ENCODE results near the gene GRM8.
"Not testable (repeated sequence)": the region's sequence is repeated elsewhere in the genome, so short reads cannot be mapped to it uniquely, and the experiment has no call there.

The GRM8 gene

DNA sequence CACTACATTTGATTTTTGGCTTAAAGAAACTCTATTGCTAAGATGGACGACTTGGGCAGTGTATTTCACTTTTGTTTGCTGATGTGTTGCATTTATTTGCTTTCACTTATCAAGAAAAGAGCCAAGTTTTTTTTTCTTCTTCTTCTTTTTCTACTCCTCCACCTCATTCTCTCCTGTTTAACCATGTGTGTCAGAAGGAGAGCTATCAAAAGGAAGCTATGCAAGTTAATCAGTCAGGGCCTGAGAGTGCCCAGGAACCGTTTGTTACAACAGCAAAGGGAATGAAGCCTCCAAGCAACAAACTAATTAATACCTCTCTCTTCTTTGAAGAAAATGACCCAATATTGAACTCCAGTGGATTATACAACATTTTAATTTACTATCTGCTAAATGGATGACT is 299.3 kb downstream of the GRM8 start:
- Histone ChIP-seq H3K27ac (ENCODE audit: low read length) (no peak overlapping the region), H3K9me3 (ENCODE audit: control insufficient read depth, insufficient read depth, low read length) (no peaks in the 10 kb centered on the region), H3K27me3 (ENCODE audit: control insufficient read depth, insufficient read depth, low read length) (no peaks in the 10 kb centered on the region), H3K4me3 (ENCODE audit: low read length) (no peak overlapping the region), H3K4me1 (ENCODE audit: control insufficient read depth, insufficient read depth, low read length) (no peaks in the 10 kb centered on the region), H3K36me3 (ENCODE audit: control insufficient read depth, insufficient read depth, low read length) (no peaks in the 10 kb centered on the region)
- DNase-seq (ENCODE audit: low read depth, low spot score) = no peak
- WGBS (ENCODE audit: insufficient coverage, insufficient read length) = no CpG with 5 or more reads among the region's 2 CpGs

DNA sequence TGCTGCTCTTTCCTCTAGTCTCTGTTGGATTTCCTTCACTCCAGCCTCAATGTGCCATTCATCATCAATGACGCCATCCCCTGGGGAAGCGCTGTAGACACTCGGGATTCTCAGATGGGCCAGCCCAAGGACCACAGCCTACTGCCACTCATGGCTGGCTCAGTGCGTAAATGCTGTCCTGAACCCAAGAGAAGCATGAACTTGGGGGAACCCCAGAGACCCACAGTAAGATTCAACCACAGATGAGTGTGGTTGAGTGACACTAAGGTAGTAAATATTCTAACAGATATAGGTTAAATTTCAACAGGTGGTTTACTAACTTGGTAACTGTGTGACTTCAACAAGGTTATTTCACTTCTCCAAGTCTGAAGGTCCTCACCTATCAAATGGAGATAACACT is 304.1 kb downstream of the GRM8 start:
- no peaks in the 10 kb centered on the region for H3K9me3 ChIP-seq (ENCODE audit: control insufficient read depth, insufficient read depth, low read length)
- no CpG with 5 or more reads among the region's 4 CpGs for WGBS (ENCODE audit: insufficient coverage, insufficient read length)

DNA sequence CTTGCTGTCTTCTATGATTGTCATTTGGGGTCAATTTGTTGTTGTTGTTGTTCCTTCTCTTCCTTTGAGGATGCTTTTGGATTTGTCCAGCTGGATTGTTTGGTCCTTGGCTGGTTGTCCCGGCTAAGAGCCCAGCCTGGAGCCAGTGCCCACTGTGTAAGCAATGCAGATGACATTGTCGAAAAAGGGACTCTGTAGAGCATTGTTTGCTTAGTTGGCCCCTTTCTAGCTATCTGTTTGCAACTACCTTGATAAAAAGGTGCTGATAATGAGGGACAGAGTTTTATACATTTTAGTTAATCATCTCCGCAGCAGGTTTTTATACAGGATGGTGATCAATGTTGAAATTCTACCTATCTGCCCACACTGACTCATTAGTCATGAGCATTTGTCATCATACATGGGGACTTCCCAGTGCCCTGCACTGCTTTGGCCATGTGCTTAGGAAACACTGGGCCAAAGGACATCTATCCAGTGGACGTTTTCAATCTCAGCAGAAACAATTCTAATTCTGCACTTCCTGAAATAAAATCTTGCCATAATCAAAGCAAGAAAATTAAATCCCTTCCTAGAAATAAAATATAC is 311.9 kb downstream of the GRM8 start:
- Histone ChIP-seq H3K27ac (ENCODE audit: low read length) (no peak overlapping the region), H3K36me3 (ENCODE audit: control insufficient read depth, insufficient read depth, low read length) (no peaks in the 10 kb centered on the region), H3K27me3 (ENCODE audit: control insufficient read depth, insufficient read depth, low read length) (no peaks in the 10 kb centered on the region), H3K9me3 (ENCODE audit: control insufficient read depth, insufficient read depth, low read length) (no peaks in the 10 kb centered on the region), H3K4me3 (ENCODE audit: low read length) (no peak overlapping the region), H3K4me1 (ENCODE audit: control insufficient read depth, insufficient read depth, low read length) (no peaks in the 10 kb centered on the region)
- no peak for DNase-seq (ENCODE audit: low read depth, low spot score)
- WGBS (ENCODE audit: insufficient coverage, insufficient read length) = no CpG with 5 or more reads among the region's 4 CpGs

More for the DNA sequence above, 304.1 kb downstream of the GRM8 start:
- no peak overlapping the region for H3K4me3 ChIP-seq (ENCODE audit: low read length)
- no peak overlapping the region for H3K27ac ChIP-seq (ENCODE audit: low read length)
- no peaks in the 10 kb centered on the region for H3K27me3 ChIP-seq (ENCODE audit: control insufficient read depth, insufficient read depth, low read length)
- no peaks in the 10 kb centered on the region for H3K36me3 ChIP-seq (ENCODE audit: control insufficient read depth, insufficient read depth, low read length)
- DNase-seq (ENCODE audit: low read depth, low spot score) = no peak
- no peaks in the 10 kb centered on the region for H3K4me1 ChIP-seq (ENCODE audit: control insufficient read depth, insufficient read depth, low read length)

GRCh38 chr7:126937171-126937570 is 315.6 kb downstream of the GRM8 start:
- WGBS (ENCODE audit: insufficient coverage, insufficient read length) = no CpG with 5 or more reads among the region's 2 CpGs

DNA sequence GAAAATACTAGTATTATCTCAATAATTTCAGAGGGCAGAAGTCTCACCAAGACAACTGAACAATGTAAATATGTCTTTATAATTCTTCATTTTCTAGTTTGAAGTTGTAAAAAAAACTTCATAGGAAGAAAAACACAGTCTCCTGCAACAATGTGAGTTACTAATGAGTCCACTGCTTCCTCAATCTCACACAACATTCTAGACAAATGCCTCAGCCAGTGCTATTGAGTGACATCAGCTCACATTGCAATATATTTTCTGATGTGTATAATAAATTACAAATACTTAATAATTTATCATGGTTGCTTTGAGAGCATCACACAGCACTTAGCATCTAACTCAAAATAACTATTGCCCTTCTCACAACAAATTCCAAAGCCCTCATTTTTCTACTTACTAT is 321.2 kb downstream of the GRM8 start:
- Histone ChIP-seq H3K4me3 (ENCODE audit: low read length) (no peak overlapping the region), H3K4me1 (ENCODE audit: control insufficient read depth, insufficient read depth, low read length) (no peaks in the 10 kb centered on the region), H3K9me3 (ENCODE audit: control insufficient read depth, insufficient read depth, low read length) (no peaks in the 10 kb centered on the region), H3K27ac (ENCODE audit: low read length) (no peak overlapping the region), H3K36me3 (ENCODE audit: control insufficient read depth, insufficient read depth, low read length) (no peaks in the 10 kb centered on the region), H3K27me3 (ENCODE audit: control insufficient read depth, insufficient read depth, low read length) (no peaks in the 10 kb centered on the region)
- no peak for DNase-seq (ENCODE audit: low read depth, low spot score)

More at GRCh38 chr7:126937171-126937570, 315.6 kb downstream of the GRM8 start:
- no peak overlapping the region for H3K27ac ChIP-seq (ENCODE audit: low read length)
- no peaks in the 10 kb centered on the region for H3K36me3 ChIP-seq (ENCODE audit: control insufficient read depth, insufficient read depth, low read length)
- H3K9me3 ChIP-seq (ENCODE audit: control insufficient read depth, insufficient read depth, low read length) = no peaks in the 10 kb centered on the region
- DNase-seq (ENCODE audit: low read depth, low spot score) = no peak
- no peaks in the 10 kb centered on the region for H3K4me1 ChIP-seq (ENCODE audit: control insufficient read depth, insufficient read depth, low read length)
- H3K4me3 ChIP-seq (ENCODE audit: low read length) = no peak overlapping the region
- H3K27me3 ChIP-seq (ENCODE audit: control insufficient read depth, insufficient read depth, low read length) = no peaks in the 10 kb centered on the region

- H3K36me3 ChIP-seq (ENCODE audit: control insufficient read depth, insufficient read depth, low read length) = no peaks in the 10 kb centered on the region
- H3K4me3 ChIP-seq (ENCODE audit: low read length) = no peak overlapping the region
- H3K4me1 ChIP-seq (ENCODE audit: control insufficient read depth, insufficient read depth, low read length) = no peaks in the 10 kb centered on the region
- no peaks in the 10 kb centered on the region for H3K9me3 ChIP-seq (ENCODE audit: control insufficient read depth, insufficient read depth, low read length)
- H3K27ac ChIP-seq (ENCODE audit: low read length) = no peak overlapping the region
- WGBS (ENCODE audit: insufficient coverage, insufficient read length) = no CpG with 5 or more reads among the region's 2 CpGs
- no peak for DNase-seq (ENCODE audit: low read depth, low spot score)
- no peaks in the 10 kb centered on the region for H3K27me3 ChIP-seq (ENCODE audit: control insufficient read depth, insufficient read depth, low read length)
Observed at GRCh38 chr7:126930166-126930565, 322.6 kb downstream of the GRM8 start.

DNA sequence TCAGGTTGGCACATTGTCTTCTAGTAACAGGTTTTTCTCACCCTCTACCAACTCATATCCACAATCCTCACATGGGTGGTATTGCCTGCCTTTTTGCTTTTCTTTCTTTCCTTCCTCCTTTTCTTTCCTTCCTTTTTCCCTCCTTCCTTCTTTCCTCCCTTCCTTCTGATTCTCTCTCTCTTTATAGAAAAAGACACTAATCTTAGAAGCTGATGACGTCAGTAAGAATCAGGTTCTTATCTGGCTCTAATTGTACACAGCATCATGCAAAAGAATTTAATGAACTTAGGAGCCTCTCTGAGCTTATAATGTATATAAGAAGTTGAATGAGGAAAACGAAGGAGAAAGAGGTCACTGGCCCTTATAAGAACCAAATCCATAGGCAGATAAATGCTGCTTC is 328.3 kb downstream of the GRM8 start:
- no peak for DNase-seq (ENCODE audit: low read depth, low spot score)
- no peaks in the 10 kb centered on the region for H3K36me3 ChIP-seq (ENCODE audit: control insufficient read depth, insufficient read depth, low read length)
- H3K9me3 ChIP-seq (ENCODE audit: control insufficient read depth, insufficient read depth, low read length) = no peaks in the 10 kb centered on the region
- no peak overlapping the region for H3K4me3 ChIP-seq (ENCODE audit: low read length)
- WGBS (ENCODE audit: insufficient coverage, insufficient read length) = no CpG with 5 or more reads among the region's 2 CpGs
- H3K27ac ChIP-seq (ENCODE audit: low read length) = no peak overlapping the region
- no peaks in the 10 kb centered on the region for H3K27me3 ChIP-seq (ENCODE audit: control insufficient read depth, insufficient read depth, low read length)
- no peaks in the 10 kb centered on the region for H3K4me1 ChIP-seq (ENCODE audit: control insufficient read depth, insufficient read depth, low read length)

GRCh38 chr7:126911627-126912026 is 341.1 kb downstream of the GRM8 start:
- not testable (repeated sequence) for H3K4me3 ChIP-seq (ENCODE audit: low read length); DNase-seq (ENCODE audit: low read depth, low spot score); H3K36me3 ChIP-seq (ENCODE audit: control insufficient read depth, insufficient read depth, low read length); H3K27ac ChIP-seq (ENCODE audit: low read length); H3K9me3 ChIP-seq (ENCODE audit: control insufficient read depth, insufficient read depth, low read length); H3K27me3 ChIP-seq (ENCODE audit: control insufficient read depth, insufficient read depth, low read length); H3K4me1 ChIP-seq (ENCODE audit: control insufficient read depth, insufficient read depth, low read length)
- no CpG with 5 or more reads among the region's 4 CpGs for WGBS (ENCODE audit: insufficient coverage, insufficient read length)

DNA sequence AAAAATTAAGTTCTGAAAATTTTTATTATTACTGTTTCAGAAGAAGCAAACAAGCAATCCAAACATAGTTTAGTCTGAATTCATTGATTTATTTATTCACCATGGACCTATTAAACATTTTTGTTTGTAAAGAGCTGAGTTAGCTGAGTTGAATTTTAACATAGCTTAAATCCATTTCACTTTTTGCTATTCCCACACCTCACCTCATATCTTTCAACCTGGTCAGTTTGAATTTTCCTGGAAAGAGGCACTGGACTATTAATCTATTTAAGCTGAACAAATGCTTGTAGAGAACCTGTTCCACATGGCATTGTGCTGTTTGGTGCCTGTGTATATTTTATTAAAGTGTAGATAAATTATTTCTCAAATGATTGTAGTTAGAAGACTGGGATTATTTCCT is 344.2 kb downstream of the GRM8 start:
- H3K9me3 ChIP-seq (ENCODE audit: control insufficient read depth, insufficient read depth, low read length); H3K4me1 ChIP-seq (ENCODE audit: control insufficient read depth, insufficient read depth, low read length); DNase-seq (ENCODE audit: low read depth, low spot score); H3K27me3 ChIP-seq (ENCODE audit: control insufficient read depth, insufficient read depth, low read length); H3K4me3 ChIP-seq (ENCODE audit: low read length); H3K27ac ChIP-seq (ENCODE audit: low read length); H3K36me3 ChIP-seq (ENCODE audit: control insufficient read depth, insufficient read depth, low read length): not testable (repeated sequence)

- not testable (repeated sequence) for H3K27ac ChIP-seq (ENCODE audit: low read length); H3K36me3 ChIP-seq (ENCODE audit: control insufficient read depth, insufficient read depth, low read length); H3K4me3 ChIP-seq (ENCODE audit: low read length); H3K27me3 ChIP-seq (ENCODE audit: control insufficient read depth, insufficient read depth, low read length); H3K9me3 ChIP-seq (ENCODE audit: control insufficient read depth, insufficient read depth, low read length); H3K4me1 ChIP-seq (ENCODE audit: control insufficient read depth, insufficient read depth, low read length); DNase-seq (ENCODE audit: low read depth, low spot score)
- WGBS (ENCODE audit: insufficient coverage, insufficient read length) = no CpG with 5 or more reads among the region's 6 CpGs
Observed at GRCh38 chr7:126907657-126908056, 345.1 kb downstream of the GRM8 start.

GRCh38 chr7:126905255-126905654 is 347.5 kb downstream of the GRM8 start:
- not testable (repeated sequence) for H3K9me3 ChIP-seq (ENCODE audit: control insufficient read depth, insufficient read depth, low read length); H3K4me3 ChIP-seq (ENCODE audit: low read length); DNase-seq (ENCODE audit: low read depth, low spot score); H3K27me3 ChIP-seq (ENCODE audit: control insufficient read depth, insufficient read depth, low read length); H3K27ac ChIP-seq (ENCODE audit: low read length); H3K4me1 ChIP-seq (ENCODE audit: control insufficient read depth, insufficient read depth, low read length); H3K36me3 ChIP-seq (ENCODE audit: control insufficient read depth, insufficient read depth, low read length)
- no CpG with 5 or more reads among the region's 2 CpGs for WGBS (ENCODE audit: insufficient coverage, insufficient read length)

Data from iPS DF 6.9 (cell line).